Activated CD4-positive, alpha-beta memory T cell treated with anti-CD3 and anti-CD28 coated beads, Interleukin-2, amount 10 ng/mL, durations not matched to agents 7 days and 5 days (primary cell): ENCODE results near the gene RLN3. TPM values are rescaled to one million over a fixed set of nuclear protein-coding genes. Genes with fewer than 3 reads are reported as not detected.
A peak's percentile ranks its signal among the peaks of the same experiment; 100 is the strongest.
"Not testable (repeated sequence)": the region's sequence is repeated elsewhere in the genome, so short reads cannot be mapped to it uniquely, and the experiment has no call there.

Source experiments
- CTCF ChIA-PET: fragments of 350-600 bp; sonication (Branson Sonifier 250); formaldehyde crosslinking; loops from one replicate; lab custom pipeline; 2021; ENCODE audit warnings: antibody characterized with exemption, inconsistent platforms; lab: Charles Lee
- POLR2A ChIA-PET: fragments of 350-600 bp; sonication (Branson Sonifier 250); formaldehyde crosslinking; loops from one replicate; lab custom pipeline; 2021; ENCODE audit warnings: antibody characterized with exemption; lab: Charles Lee
- DNase-seq: peaks from one replicate; pipeline ENCODE4 v3.0.0-alpha.2; 2020
- H3K27ac Mint-ChIP-seq: one replicate; pipeline ENCODE4 v1.8.0; 2021; ENCODE audit warnings: mild to moderate bottlenecking, mixed read lengths
- H3K27me3 Mint-ChIP-seq: one replicate; pipeline ENCODE4 v1.8.0; 2021; ENCODE audit warnings: mixed read lengths
- H3K36me3 Mint-ChIP-seq: one replicate; pipeline ENCODE4 v1.8.0; 2021; ENCODE audit warnings: low read depth, mixed read lengths
- H3K4me1 Mint-ChIP-seq: one replicate; pipeline ENCODE4 v1.8.0; 2021; ENCODE audit warnings: mixed read lengths
- H3K4me3 Mint-ChIP-seq: one replicate; pipeline ENCODE4 v1.8.0; 2021; ENCODE audit warnings: mild to moderate bottlenecking, mixed read lengths
- H3K9me3 Mint-ChIP-seq: one replicate; pipeline ENCODE4 v1.8.0; 2021; ENCODE audit warnings: mixed read lengths
- total RNA-seq, 2 experiments: library from RNA; stranded (reverse); gene quantifications; one replicate each; pipeline ENCODE4 v1.2.3, GENCODE V29; 2021

RLN3 gene
- total RNA-seq, 2 experiments from 2014 or later: not detected

- H3K27me3 Mint-ChIP-seq: peaks cover 5% of the 10 kb centered on the region
- POLR2A ChIA-PET: interaction anchor here (0.7 to 3.6 kb wide), 40 partner anchors 8 to 865 kb away, joined by 3 to 49 read pairs (median 4); partner anchors contain the start of genes ADGRE5, C19orf53, DCAF15 and MISP3
- CTCF ChIA-PET: interaction anchor here (0.7 to 2.6 kb wide), 17 partner anchors 8 to 159 kb away, joined by 3 to 17 read pairs (median 4); partner anchors contain the start of genes ASF1B, DCAF15 and MISP3
- peaks cover 17% of the 10 kb centered on the region for H3K36me3 Mint-ChIP-seq
- H3K9me3 Mint-ChIP-seq: no peaks in the 10 kb centered on the region
- H3K27ac Mint-ChIP-seq: peak within 1 kb of the TSS; percentile 82
- peaks cover 25% of the 10 kb centered on the region for H3K4me1 Mint-ChIP-seq
- H3K4me3 Mint-ChIP-seq: peak within 1 kb of the TSS; percentile 93
- peak; percentile 87 for DNase-seq
Observed at GRCh38 chr19:14031719-14032480, 4.0 kb downstream of the RLN3 start, which contains the start of gene IL27RA. TSS of gene IL27RA (plus strand) at chr19:14031762. CDS start at chr19:14031873, 111 bp downstream.

- ChIA-PET POLR2A (interaction anchor here (3.6 kb wide), 1 partner anchor 28 kb away, joined by 49 read pairs; the partner anchor contains the start of gene RFX1), CTCF (interaction anchor here (0.8 to 2.1 kb wide), 3 partner anchors 14 to 37 kb away, joined by 3 to 5 read pairs (median 3); no protein-coding TSS in a partner anchor)
- peaks cover 28% of the 10 kb centered on the region for H3K4me1 Mint-ChIP-seq
- no peak for DNase-seq
- peaks cover 1% of the 10 kb centered on the region for H3K27me3 Mint-ChIP-seq
- H3K9me3 Mint-ChIP-seq: no peaks in the 10 kb centered on the region
- H3K4me3 Mint-ChIP-seq: no peak overlapping the region
- H3K36me3 Mint-ChIP-seq: peaks cover 31% of the 10 kb centered on the region
- H3K27ac Mint-ChIP-seq: no peak overlapping the region
Observed at GRCh38 chr19:14033946-14034345, 6.0 kb downstream of the RLN3 start.

DNA sequence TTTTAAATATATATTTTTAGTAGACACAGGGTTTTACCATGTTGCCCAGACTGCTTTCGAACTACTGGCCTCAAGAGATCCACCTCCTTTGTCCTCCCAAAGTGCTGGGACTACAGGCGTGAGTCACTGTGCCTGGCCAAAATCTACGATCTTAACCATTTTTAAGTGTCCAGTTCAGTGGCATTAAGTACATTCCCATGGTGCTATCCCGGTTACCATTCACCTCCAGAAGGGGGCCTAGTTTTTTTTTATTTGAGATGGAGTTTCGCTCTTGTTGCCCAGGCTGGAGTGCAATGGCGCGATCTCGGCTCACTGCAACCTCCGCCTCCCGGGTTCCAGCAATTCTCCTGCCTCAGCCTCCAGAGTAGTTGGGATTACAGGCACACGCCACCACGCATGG lies 7.2 kb downstream of the RLN3 start:
- DNase-seq, H3K27me3 Mint-ChIP-seq, H3K9me3 Mint-ChIP-seq, H3K4me3 Mint-ChIP-seq, POLR2A ChIA-PET, H3K27ac Mint-ChIP-seq: not testable (repeated sequence)
- Mint-ChIP-seq H3K4me1 (peaks cover 27% of the 10 kb centered on the region), H3K36me3 (peaks cover 39% of the 10 kb centered on the region)
- CTCF ChIA-PET: interaction anchor here (1.0 to 1.4 kb wide), 2 partner anchors 19 to 24 kb away, joined by 3 read pairs; no protein-coding TSS in a partner anchor

GRCh38 chr19:14035706-14036105 lies 7.8 kb downstream of the RLN3 start:
- CTCF ChIA-PET: interaction anchor here (1.0 to 1.4 kb wide), 2 partner anchors 19 to 23 kb away, joined by 3 read pairs; no protein-coding TSS in a partner anchor
- POLR2A ChIA-PET: no interaction called here
- no peaks in the 10 kb centered on the region for H3K9me3 Mint-ChIP-seq
- peaks cover 24% of the 10 kb centered on the region for H3K4me1 Mint-ChIP-seq
- H3K36me3 Mint-ChIP-seq: peaks cover 41% of the 10 kb centered on the region
- DNase-seq: no peak
- H3K4me3 Mint-ChIP-seq: no peak overlapping the region
- no peak overlapping the region for H3K27ac Mint-ChIP-seq
- H3K27me3 Mint-ChIP-seq: no peaks in the 10 kb centered on the region

- no peak overlapping the region for H3K27ac Mint-ChIP-seq
- no peak overlapping the region for H3K4me3 Mint-ChIP-seq
- H3K27me3 Mint-ChIP-seq: no peaks in the 10 kb centered on the region
- CTCF ChIA-PET: no interaction called here
- DNase-seq: no peak
- peaks cover 22% of the 10 kb centered on the region for H3K4me1 Mint-ChIP-seq
- H3K36me3 Mint-ChIP-seq: peaks cover 44% of the 10 kb centered on the region
- POLR2A ChIA-PET: interaction anchor here (1.2 kb wide), 1 partner anchor 12 kb away, joined by 3 read pairs; no protein-coding TSS in a partner anchor
- H3K9me3 Mint-ChIP-seq: no peaks in the 10 kb centered on the region
Observed at GRCh38 chr19:14039181-14039580, 11.2 kb downstream of the RLN3 start.

DNA sequence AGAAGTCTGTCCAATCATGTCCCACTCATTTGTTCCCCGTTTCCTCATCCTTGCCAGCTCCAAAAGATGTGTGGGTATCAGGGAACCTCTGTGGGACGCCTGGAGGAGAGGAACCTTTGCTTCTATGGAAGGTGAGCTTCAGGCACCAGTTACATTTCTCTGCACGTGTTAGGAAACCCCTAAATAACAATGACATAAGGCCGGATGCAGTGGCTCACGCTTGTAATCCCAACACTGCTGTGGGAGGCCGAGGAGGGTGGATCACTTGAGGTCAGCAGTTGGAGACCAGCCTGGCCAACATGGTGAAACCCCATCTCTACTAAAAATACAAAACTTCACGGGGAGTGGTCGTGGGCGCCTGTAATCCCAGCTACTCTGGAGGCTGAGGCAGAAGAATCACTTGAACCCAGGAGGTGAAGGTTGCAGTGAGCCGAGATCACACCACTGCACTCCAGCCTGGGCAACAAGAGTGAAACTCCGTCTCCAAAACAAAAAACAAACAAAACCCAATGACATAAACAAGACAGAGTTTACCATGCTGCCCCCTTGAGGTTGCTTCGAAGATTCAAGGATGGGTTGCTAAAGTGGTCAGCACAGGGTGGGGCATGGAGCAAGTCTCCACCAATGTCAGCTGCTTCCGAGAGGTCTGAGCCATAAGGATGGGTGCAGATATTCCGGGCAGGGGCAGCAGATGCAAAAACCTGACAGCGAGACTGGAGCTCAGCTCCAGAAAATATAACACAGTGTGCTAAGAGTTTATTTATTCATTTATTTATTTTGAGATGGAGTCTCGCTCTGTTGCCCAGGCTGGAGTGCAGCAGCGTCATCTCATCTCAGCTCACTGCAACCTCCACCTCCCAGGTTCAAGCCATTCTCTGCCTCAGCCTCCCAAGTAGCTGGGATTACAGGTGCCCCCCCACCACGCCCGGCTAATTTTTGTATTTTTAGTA lies 15.0 kb downstream of the RLN3 start:
- peak; percentile 57 for DNase-seq
- Mint-ChIP-seq H3K36me3 (peaks cover 47% of the 10 kb centered on the region), H3K4me1 (peaks cover 14% of the 10 kb centered on the region), H3K27ac (peak overlapping the region; percentile 75)
- H3K27me3 Mint-ChIP-seq, H3K9me3 Mint-ChIP-seq, H3K4me3 Mint-ChIP-seq: not testable (repeated sequence)
- ChIA-PET CTCF (interaction anchor here (1.0 to 4.1 kb wide), 11 partner anchors 10 to 162 kb away, joined by 3 to 26 read pairs (median 5); partner anchors contain the start of gene IL27RA), POLR2A (interaction anchor here (0.6 to 2.1 kb wide), 3 partner anchors 11 to 209 kb away, joined by 3 to 13 read pairs (median 3); partner anchors contain the start of gene IL27RA)

DNA sequence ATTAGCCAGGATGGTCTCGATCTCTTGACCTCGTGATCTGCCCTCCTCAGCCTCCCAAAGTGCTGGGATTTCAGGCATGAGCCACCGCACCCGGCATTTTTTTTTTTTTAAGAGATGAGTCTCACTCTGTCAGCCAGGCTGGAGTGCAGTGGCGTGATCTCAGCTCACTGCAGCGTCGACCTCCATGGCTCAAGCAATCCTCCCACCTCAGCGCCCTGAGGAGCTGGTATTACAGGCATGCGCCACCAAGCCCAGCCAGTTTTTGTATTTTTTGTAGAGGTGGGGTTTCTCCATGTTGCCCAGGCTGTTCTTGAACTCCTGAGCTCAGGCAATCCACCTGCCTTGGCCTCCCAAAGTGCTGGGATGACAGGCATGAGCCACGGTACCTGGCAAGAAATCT lies 19.9 kb downstream of the RLN3 start:
- H3K36me3 Mint-ChIP-seq: peaks cover 55% of the 10 kb centered on the region
- H3K4me3 Mint-ChIP-seq, DNase-seq, H3K4me1 Mint-ChIP-seq, H3K27me3 Mint-ChIP-seq, H3K9me3 Mint-ChIP-seq, H3K27ac Mint-ChIP-seq: not testable (repeated sequence)
- ChIA-PET CTCF (interaction anchor here (0.6 to 4.1 kb wide), 11 partner anchors 12 to 168 kb away, joined by 3 to 37 read pairs (median 5); partner anchors contain the start of gene DCAF15), POLR2A (interaction anchor here (1.0 to 1.1 kb wide), 3 partner anchors 9 to 86 kb away, joined by 3 read pairs; no protein-coding TSS in a partner anchor)

GRCh38 chr19:14048443-14049153 lies 20.6 kb downstream of the RLN3 start:
- Mint-ChIP-seq H3K36me3 (peaks cover 55% of the 10 kb centered on the region), H3K27ac (no peak overlapping the region), H3K27me3 (no peaks in the 10 kb centered on the region), H3K4me3 (no peak overlapping the region), H3K9me3 (no peaks in the 10 kb centered on the region), H3K4me1 (peaks cover 2% of the 10 kb centered on the region)
- DNase-seq: peak; percentile 75
- POLR2A ChIA-PET: interaction anchor here (1.0 to 1.1 kb wide), 3 partner anchors 8 to 87 kb away, joined by 3 read pairs; no protein-coding TSS in a partner anchor
- CTCF ChIA-PET: interaction anchor here (0.6 to 4.1 kb wide), 12 partner anchors 11 to 169 kb away, joined by 3 to 37 read pairs (median 4); partner anchors contain the start of gene DCAF15

DNA sequence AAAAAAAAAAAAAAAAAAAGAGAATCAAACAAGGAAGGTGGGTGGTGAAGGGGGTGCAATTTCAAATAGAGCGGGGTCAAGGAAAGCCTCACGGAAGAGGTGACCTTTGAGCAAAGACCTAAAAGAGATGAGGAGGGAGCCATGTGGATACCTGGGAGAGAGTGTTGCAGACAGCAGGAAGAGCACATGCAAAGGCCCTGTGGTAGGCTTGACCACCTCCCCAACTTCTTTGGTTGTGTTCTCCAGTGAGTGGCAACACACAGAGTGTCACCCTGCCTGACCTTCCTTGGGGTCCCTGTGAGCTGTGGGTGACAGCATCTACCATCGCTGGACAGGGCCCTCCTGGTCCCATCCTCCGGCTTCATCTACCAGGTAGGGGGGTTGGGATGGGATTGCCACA lies 22.6 kb downstream of the RLN3 start:
- Mint-ChIP-seq H3K4me1 (peaks cover 2% of the 10 kb centered on the region), H3K36me3 (peaks cover 56% of the 10 kb centered on the region), H3K9me3 (no peaks in the 10 kb centered on the region), H3K4me3 (no peak overlapping the region), H3K27ac (no peak overlapping the region), H3K27me3 (no peaks in the 10 kb centered on the region)
- ChIA-PET POLR2A (interaction anchor here (0.9 to 1.3 kb wide), 3 partner anchors 8 to 65 kb away, joined by 3 read pairs; no protein-coding TSS in a partner anchor), CTCF (interaction anchor here (1.0 to 4.1 kb wide), 3 partner anchors 10 to 24 kb away, joined by 3 to 37 read pairs (median 3); no protein-coding TSS in a partner anchor)
- DNase-seq: no peak

- H3K27me3 Mint-ChIP-seq: not testable (repeated sequence)
- H3K36me3 Mint-ChIP-seq: peaks cover 54% of the 10 kb centered on the region
Observed at GRCh38 chr19:14050961-14051360, 23.0 kb downstream of the RLN3 start.

GRCh38 chr19:14051980-14052379 lies 24.0 kb downstream of the RLN3 start:
- POLR2A ChIA-PET: interaction anchor here (1.0 to 1.2 kb wide), 2 partner anchors 8 to 20 kb away, joined by 3 to 4 read pairs; partner anchors contain the start of gene IL27RA
- Mint-ChIP-seq H3K27ac (no peak overlapping the region), H3K36me3 (peaks cover 45% of the 10 kb centered on the region), H3K4me3 (no peak overlapping the region), H3K27me3 (peaks cover 3% of the 10 kb centered on the region), H3K4me1 (peaks cover 2% of the 10 kb centered on the region), H3K9me3 (no peaks in the 10 kb centered on the region)
- no peak for DNase-seq
- CTCF ChIA-PET: interaction anchor here (1.3 to 1.8 kb wide), 3 partner anchors 9 to 84 kb away, joined by 3 to 7 read pairs (median 5); partner anchors contain the start of genes ASF1B and MISP3

More at GRCh38 chr19:14050961-14051360, 23.0 kb downstream of the RLN3 start:
- POLR2A ChIA-PET: interaction anchor here (1.2 to 1.3 kb wide), 3 partner anchors 9 to 65 kb away, joined by 3 read pairs; no protein-coding TSS in a partner anchor
- DNase-seq, H3K9me3 Mint-ChIP-seq, H3K27ac Mint-ChIP-seq, H3K4me1 Mint-ChIP-seq, H3K4me3 Mint-ChIP-seq: not testable (repeated sequence)
- CTCF ChIA-PET: interaction anchor here (1.0 to 4.1 kb wide), 3 partner anchors 9 to 23 kb away, joined by 3 to 37 read pairs (median 3); no protein-coding TSS in a partner anchor
